HL-60/S4 treated with retinoic acid at 250 ng/mL for 4 days and 3 days (cell line): ENCODE results near the gene ALG3.

ENCODE experiments used
- in situ Hi-C: fragments of 300-500 bp; cut with MboI; formaldehyde crosslinking; loops from 2 replicates; pipeline ENCODE4 v1.7.0; 2022; ENCODE audit warnings: low sequenced_read_pairs

Gene ALG3

GRCh38 chr3:184200825-184201224 lies 47.9 kb downstream of the ALG3 start:
- in situ Hi-C loops: no loop called here

DNA sequence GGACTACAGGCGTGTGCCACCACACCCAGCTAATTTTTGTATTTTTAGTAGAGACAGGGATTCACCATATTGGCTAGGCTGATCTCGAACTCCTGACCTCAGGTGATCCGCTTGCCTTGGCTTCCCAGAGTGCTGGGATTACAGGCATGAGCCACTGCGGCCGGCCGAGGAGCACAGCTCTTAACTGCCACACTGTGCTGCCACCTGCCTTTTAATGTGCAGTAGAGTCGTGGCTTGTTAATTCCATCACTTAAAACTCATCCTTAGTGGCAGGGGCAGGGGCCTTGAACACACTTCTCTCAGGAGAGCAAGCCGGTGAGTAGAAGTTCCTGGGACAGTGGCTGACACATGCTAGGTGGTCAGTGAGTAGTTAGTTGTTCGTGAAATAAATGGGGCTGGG lies 50.3 kb downstream of the ALG3 start:
- in situ Hi-C loops: no loop called here

- in situ Hi-C loops: no loop called here
Observed at GRCh38 chr3:184196536-184196935, 52.2 kb downstream of the ALG3 start.

- in situ Hi-C loops: no loop called here
Observed at GRCh38 chr3:184193991-184194539, 54.7 kb downstream of the ALG3 start.

- in situ Hi-C loops: no loop called here
Observed at GRCh38 chr3:184192889-184193288, 55.9 kb downstream of the ALG3 start.
